Measurements from ENCODE around the gene RAB20.
"Not testable (repeated sequence)": the region's sequence is repeated elsewhere in the genome, so short reads cannot be mapped to it uniquely, and the experiment has no call there.

The RAB20 gene

GRCh38 chr13:110507678-110508381 lies 53.7 kb downstream of the RAB20 start:
- DNase-seq: no peak

DNA sequence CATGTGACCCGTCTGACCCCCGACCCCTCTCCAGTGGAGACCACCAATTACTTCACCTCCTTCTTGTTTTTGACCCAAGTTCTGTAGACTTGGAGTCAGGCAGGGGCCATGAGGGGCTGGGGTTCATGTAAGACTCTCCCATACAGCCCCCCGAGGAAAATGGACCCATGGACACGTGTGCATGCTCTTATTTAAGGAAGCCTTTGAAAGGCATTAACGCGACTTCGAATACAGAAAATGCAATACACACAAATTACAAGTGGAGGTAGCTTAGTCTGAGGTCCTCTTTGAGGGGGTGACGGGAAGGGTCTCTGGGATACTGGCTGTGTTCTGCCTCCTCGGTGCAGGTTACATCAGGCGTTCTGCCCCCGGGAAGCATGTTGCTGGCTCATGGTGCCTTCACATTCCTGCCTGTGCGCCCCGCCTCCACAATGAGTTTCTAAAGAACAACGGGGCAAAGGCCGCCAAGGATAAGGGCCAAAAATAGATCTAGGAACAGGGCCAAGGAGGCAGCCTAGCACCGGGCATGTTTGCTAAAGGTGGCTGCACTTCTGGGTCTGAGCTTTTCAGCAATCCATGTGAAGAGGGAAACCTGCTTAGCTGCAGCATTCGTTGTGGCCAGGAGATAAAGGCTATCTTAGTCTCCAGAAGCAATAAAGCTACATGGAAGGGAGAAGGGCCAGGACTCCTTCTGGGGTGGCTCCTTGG lies 54.5 kb downstream of the RAB20 start:
- DNase-seq: no peak

GRCh38 chr13:110506396-110506795 lies 55.1 kb downstream of the RAB20 start:
- DNase-seq: no peak

DNA sequence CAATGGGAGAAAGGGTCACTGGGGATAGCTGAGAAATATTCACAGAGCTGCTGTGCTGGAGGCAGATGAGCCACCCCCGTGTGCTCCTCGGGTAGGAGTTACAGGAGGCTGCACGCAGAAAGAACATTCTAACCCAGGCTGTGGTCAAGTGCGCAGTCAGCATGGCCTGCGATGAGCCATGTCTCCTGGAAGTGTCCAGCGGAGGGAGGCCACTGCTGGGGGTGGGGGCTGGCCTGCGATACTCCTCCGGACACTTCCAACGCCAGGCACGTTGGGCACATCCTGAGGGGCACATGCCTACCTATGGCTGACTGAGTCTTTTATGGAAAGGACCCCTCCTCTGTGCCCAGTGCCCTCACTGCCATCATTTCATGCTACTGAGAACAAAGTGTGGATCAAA lies 55.9 kb downstream of the RAB20 start:
- no peak for DNase-seq

DNA sequence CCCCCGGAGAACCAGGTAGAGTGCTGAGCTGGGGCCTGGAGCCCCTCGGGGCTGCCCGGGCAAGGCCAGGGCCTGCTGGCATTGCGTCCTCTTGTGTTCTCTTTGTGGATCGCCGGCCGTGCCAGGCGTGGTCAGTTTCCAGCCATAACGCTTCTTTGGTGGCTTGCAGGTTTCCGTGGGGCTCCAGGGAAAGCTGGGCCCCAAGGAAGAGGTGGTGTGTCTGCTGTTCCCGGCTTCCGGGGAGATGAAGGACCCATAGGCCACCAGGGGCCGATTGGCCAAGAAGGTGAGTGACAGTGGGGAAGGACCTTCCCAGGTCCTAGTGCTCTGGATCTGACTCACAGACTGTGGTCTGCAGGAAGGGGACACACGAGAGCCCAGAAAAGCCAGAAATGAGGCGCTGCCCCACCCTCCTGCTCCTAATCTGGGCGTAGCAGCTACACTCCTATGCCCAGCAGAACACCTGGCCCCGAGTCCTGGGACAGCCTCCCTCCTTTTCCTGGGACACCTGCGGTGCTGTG lies 57.5 kb downstream of the RAB20 start:
- DNase-seq: no peak

- DNase-seq: no peak
Observed at GRCh38 chr13:110503037-110503901, 58.3 kb downstream of the RAB20 start.

GRCh38 chr13:110501188-110501587 lies 60.3 kb downstream of the RAB20 start:
- no peak for DNase-seq

DNA sequence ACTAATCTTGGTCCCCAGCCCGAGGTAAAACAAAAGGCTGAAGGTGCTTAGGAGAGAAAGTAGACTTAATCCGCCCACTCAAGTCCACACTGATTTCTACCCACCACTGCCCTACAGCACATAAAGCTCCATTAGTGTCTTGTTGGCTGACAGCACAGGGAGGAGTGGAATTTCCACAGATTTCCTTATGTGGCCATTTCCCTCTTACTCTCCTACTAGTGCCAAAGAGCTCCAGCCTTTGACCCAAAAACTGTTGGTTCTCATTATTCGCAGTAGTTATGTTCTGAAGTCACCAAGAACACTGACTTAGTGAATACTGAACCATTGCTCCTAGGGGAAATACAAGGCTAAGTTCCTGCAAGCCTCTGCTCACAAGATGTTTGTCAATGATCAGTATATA lies 61.2 kb downstream of the RAB20 start:
- no peak for DNase-seq

DNA sequence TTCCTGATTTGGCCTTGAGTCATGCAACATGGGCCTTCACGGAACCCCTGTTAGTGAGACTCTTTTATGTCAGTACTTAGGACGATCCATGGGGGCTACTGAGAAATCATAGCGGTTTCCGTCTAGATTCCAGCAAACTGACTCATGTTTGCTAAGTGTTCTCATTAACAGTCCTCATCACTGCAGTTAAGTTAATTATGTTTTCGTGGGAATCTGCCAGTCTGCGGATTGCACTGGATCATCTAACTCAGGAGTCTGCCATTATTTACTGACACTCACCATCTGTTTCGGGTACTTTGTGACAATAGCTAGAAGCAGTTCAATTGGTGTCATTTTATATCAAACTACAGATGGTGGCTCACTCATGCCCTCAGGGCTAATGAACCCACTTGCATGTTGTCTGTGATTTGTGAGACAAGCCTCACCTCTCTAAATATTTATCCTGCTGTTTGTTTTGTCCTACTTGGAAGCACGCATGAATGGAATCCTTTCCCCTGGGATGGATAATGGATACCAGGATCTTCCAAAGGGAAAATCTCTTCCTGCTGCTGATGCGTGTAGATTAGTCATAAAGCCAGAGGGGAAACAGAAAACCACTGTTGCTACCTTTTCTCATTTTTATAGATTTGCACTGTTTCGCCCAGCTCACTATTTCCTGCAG lies 61.8 kb downstream of the RAB20 start:
- DNase-seq: no peak

DNA sequence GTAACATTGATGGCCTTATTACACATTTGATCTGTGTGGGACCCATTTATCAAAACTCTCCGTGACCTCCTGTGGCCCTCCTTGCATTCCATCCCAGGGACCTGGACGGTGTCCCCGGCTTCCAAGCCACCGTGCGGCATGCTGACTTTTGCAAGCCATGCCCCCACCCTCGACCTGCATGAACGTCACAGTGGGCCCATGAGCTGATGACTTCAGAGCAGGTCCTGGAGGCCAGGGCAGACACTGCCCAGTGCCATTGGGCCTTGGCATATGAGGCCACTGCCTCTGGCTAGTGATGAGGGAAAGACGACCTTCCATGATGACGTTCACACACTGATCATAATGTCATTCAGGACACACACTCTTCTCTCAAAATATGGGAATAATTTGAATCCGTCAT lies 62.8 kb downstream of the RAB20 start:
- no peak for DNase-seq

GRCh38 chr13:110498327-110498726 lies 63.2 kb downstream of the RAB20 start:
- DNase-seq: no peak

- not testable (repeated sequence) for DNase-seq
Observed at GRCh38 chr13:110497896-110498295, 63.6 kb downstream of the RAB20 start.

GRCh38 chr13:110497003-110497402 lies 64.5 kb downstream of the RAB20 start:
- no peak for DNase-seq

- no peak for DNase-seq
Observed at GRCh38 chr13:110496281-110496680, 65.2 kb downstream of the RAB20 start.

GRCh38 chr13:110495881-110496280 lies 65.6 kb downstream of the RAB20 start:
- no peak for DNase-seq

GRCh38 chr13:110495376-110495775 lies 66.1 kb downstream of the RAB20 start:
- no peak for DNase-seq

DNA sequence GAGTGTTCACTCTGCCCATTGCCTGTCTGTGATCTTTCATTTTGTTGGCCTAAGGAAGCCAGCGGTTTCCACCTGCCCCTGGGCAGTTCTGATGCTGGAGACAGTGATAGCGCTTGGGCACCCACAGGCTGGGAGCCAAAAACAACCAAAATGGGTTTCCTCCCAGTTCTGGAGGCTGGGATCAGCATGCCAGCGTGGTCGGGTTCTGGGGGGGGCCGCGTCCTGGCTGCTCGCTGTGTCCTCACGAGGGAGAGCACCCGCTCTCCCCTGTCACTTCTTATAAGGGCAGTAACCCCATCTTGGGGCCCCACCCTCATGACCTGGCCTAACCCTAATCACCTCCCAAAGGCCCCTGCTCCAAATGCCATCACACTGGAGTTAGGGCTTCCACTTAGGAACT lies 67.9 kb downstream of the RAB20 start:
- no peak for DNase-seq

GRCh38 chr13:110492679-110493593 lies 68.6 kb downstream of the RAB20 start:
- no peak for DNase-seq

DNA sequence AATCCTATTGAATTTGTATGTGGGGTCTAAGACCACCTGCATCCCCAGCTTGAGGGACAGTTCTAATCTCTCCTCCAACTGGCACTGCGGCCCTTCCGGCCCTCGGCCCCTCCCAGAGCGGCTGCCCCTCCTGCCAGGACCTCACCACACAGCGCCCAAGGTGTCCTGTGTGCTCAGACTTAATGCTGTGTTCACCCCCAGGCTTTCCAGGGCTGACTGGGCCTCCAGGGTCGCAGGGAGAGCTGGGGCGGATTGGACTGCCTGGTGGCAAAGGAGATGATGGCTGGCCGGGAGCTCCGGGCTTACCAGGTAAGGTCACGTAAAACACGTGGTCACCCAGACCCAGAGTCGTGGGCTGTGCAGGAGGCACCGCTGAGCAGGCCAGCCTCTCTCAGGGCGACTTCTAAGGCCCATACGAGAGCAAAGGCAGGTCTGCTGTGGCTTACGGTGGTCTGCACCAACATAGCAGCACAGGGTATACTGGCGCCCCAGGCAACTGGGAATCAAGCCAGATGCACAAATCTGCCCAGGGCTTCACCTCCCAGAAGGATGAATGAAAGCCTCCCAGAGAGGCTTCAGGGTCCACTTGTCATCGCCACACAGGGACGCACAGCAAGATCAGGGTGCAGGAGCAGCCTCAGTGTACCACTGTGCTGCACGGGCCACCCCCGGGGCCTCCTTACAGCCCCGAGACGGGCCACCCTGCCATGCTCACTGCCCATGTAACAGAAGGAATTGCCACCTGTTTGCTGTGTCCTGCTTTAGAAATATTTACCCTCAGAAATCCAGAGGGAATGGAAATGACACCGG lies 69.4 kb downstream of the RAB20 start:
- no peak for DNase-seq

GRCh38 chr13:110490009-110490770 lies 71.3 kb downstream of the RAB20 start:
- no peak for DNase-seq

Measured in activated CD4-positive, alpha-beta T cell treated with anti-CD3 and anti-CD28 coated beads, Interleukin-2, amount 50 U/mL, for 16 hours (primary cell).